Globus pallidus (tissue), 1 donor: ENCODE results near the gene RELCH.

ENCODE experiments used
- DNase-seq: peaks from one replicate; pipeline ENCODE4 v3.0.0-alpha.2; 2015; ENCODE audit warnings: low spot score

Gene RELCH

GRCh38 chr18:62187543-62188510 is 772 bp downstream of the RELCH start:
- peak; percentile 8 for DNase-seq

GRCh38 chr18:62189208-62189607 is 2.2 kb downstream of the RELCH start:
- DNase-seq: no peak

DNA sequence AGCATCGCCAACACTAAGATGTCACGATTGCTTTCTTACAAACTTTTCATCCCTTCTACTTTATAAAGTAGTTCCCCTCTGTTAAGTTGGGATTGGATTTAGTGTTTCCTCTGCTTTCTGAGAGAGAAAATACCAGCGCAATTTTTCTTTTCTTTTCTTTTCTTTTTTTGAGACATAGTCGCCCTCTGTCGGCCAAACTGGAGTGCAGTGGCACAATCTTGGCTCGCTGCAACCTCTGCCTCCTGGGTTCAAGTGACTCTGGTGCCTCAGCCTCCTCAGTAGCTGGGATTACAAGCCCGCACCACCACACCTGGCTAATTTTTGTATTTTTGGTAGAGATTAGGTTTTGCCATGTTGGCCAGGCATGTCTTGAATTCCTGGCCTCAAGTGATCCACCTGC is 9.0 kb downstream of the RELCH start:
- no peak for DNase-seq

DNA sequence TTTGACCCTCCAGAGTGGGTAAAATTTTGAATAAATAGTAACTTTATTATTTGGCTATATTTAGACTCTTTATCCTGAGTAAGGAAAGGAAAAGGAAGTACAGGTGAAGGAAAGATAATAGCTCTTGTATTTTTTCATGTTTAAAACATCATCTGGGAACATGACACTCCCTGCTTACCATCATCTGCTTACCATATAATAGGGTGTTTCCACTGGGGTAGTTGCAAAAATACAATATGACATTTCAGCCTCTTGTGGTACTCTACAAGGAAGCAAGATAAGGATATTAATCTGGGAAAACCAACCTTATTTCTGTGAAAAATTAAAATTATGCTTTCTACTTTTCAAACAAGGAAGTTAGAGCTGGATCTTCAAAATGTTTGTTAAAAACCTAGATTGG is 9.9 kb downstream of the RELCH start:
- DNase-seq: no peak

- DNase-seq: no peak
These were observed 11.2 kb downstream of the RELCH start for GRCh38 chr18:62198259-62198658.

DNA sequence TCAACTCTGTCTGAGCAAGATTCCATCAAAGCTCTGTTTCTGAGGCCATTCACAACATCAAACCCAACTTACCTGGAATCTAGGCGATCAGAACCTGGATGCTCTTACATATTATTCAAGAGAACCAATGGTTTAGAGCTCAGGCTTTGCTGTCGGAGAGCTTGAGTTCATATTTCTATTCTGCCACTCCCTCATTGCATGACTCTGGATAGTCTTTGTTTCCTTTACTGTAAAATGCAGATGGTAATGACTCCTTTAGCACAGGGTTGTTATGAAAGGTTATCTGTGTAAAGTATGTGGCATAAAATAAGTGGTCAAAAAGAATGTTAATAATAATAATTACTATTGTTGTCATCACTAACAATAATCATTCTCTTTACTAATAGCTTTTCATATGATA is 12.6 kb downstream of the RELCH start:
- no peak for DNase-seq

DNA sequence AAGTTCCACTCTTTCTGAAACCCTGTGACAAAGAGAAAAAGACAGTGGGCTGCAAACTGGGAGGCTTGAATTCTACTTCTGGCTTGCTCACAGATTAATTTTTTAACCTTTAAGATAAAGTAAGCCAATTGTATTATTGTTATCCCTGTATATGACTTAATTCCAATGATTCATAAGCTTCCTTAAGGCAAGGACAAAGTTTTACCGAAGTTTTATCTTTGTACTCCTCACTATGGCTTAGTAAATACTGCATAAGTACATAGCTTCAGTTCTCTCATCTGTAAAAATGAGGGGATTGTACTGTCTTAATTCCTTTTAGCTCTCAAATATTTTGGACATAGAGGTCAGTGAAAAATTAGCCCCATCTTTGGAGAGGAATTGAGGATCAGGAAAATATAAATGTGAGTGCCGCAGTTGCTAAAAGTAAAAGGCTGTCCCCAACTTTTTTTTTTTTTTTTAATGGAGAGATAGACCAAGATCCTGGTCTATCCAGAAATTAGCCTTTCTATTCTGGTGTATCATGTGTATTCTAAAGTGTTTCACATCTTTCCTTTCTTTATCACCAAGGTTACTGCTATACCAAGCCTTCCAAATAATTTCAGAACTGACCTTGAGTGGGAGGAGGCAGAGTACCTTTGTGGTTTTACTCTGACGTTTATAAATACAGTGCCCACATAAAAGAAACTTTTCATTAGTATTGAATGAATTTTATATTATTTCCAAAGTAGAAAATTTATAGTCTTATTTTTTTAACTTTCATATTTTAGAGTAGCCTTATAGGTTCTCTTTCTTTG is 13.3 kb downstream of the RELCH start:
- DNase-seq: no peak

GRCh38 chr18:62201870-62202269 is 14.8 kb downstream of the RELCH start:
- DNase-seq: no peak

DNA sequence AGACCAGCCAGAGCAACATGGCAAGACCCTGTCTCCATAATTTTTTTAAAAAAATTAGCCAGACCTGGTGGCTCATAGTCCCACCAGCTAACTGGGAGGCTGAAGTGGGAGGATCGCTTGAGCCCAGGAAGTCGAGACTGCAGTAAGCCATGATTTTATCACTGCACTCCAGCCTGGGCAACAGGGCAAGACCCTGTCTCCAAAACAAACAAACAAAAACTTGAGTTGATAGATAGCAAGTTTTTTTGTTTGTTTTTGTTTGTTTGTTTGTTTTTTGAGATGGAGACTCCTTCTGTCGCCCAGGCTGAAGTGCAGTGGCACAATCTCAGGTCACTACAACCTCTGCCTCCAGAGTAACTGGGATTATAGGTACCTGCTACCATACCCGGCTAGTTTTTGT is 18.8 kb downstream of the RELCH start:
- no peak for DNase-seq

DNA sequence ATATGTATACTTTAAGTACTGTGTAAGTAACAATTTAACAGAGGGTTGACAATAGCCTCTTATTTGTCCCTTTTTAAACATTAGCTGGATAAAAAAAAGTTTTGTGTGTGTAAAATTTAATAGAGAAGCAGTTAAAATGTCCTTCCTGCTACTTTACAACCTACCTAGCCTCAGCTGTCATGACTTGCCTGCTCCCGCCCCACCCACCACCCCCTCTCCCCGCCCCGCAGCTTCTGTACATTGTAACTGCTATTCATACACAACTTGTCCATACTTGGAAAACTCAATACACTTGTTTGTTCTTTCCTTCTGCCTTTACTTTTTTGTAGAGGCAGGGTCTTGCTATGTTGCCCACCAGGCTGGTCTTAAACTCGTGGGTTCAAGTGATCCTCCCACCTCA is 19.5 kb downstream of the RELCH start:
- no peak for DNase-seq

DNA sequence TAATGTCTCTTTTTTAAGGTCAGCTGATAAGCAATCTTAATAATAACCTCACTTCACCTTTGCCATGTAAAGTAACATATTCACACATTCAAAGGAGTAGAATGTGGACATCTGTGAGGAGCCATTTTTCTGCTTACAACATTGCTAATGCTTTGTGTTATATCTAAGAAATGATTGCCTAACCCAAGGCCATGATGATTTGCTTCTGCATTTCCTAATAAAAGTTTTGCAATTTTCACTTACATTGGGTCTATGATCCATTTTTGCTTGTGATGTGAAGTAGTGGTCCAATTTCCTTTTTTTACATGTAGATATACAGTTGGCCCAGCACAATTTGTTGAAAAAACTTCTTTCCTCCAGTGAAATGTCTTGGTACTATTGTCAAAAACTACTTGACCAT is 22.0 kb downstream of the RELCH start:
- no peak for DNase-seq

DNA sequence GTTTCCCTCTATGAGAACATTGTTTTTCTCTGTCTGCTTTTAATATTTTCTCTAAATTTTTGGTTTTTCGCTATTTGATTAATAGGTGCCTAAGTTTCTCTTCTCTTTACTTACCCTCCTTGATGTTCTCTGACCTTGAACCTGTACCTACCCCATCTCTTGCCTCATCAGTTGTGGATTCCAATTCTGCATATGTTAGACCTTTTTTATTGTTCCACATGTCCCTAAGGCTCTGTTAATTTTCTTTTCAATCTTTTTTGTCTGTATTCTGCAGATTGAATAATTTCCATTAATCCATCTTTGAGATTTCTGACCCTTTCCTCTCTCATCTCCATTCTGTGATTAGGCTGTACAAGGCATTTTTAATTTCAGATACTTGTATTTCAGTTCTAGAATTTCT is 23.1 kb downstream of the RELCH start:
- DNase-seq: no peak

- no peak for DNase-seq
These were observed 24.3 kb downstream of the RELCH start for GRCh38 chr18:62211325-62211828.

GRCh38 chr18:62214790-62215189 is 27.7 kb downstream of the RELCH start:
- DNase-seq: no peak

GRCh38 chr18:62224229-62224628 is 37.2 kb downstream of the RELCH start:
- DNase-seq: no peak

DNA sequence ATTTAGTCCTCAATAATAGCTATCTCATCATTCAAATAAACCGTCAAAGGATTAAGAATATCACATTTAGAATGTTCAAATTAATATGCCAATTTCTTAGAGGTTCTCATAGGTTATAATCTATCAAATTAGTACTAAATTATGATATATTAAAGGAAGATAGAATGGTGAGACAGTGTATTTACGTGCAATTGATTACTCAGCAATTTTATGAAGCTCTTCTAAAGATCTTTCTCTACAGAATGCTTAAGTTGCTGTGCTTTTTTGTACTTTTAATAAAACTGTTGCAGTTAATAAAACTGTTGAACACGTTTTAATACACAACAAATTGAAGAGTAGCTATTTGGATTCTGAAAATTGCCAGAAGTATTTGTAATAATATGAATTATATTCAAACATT is 39.0 kb downstream of the RELCH start:
- no peak for DNase-seq

- no peak for DNase-seq
These were observed 49.2 kb downstream of the RELCH start for GRCh38 chr18:62236252-62236651.

DNA sequence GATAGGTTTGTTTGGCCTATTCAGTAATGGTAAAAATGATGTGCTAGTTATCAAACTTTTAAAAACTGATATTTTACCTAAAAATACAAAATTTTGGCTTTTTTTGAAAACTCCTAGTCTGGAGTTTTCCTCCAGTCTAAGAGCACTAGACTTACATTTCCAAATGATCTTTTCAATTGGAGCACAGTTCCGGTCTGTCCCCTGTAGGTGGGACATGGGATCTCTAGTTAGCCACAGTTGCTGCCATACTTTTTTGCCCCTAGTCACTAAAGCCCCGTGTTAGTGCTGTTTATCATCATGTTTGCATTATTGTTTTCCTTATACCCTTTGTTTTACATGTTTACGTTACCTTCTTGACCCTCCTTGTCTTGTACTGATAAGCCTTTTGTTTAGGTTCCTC is 52.4 kb downstream of the RELCH start:
- DNase-seq: no peak

- DNase-seq: no peak
These were observed 55.9 kb downstream of the RELCH start for GRCh38 chr18:62242955-62243354.

GRCh38 chr18:62245177-62245576 is 58.1 kb downstream of the RELCH start:
- no peak for DNase-seq

GRCh38 chr18:62245699-62246098 is 58.6 kb downstream of the RELCH start:
- no peak for DNase-seq

DNA sequence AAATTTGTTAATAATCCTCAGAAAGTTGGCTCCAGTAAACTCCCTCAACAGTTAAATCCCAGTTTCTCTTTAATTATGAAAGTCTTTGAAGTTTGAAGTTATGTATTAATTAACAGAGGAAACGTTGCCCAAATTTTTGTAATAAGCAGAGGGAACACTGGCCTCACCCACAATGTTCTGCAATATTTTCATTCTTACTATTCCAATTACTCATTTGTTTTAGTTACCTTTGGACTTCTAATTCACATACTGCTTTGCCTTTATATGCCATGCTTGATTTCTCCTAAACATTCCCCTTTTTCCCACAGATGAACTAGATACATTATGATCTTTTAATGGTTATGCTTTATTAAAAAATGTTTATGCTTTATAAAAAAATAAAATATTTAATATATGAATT is 61.3 kb downstream of the RELCH start:
- no peak for DNase-seq
